Stimulated activated CD4-positive, alpha-beta T cell treated with anti-CD3 and anti-CD28 coated beads, Interleukin-12 subunit alpha, Interleukin-12 subunit beta, amount 100 ng/mL, for 4 hours (primary cell): ENCODE data around the gene OSBPL9.

Experiments used
- DNase-seq: peaks from one replicate; pipeline ENCODE4 v3.0.0-alpha.2; 2020

Gene OSBPL9

GRCh38 chr1:51610637-51611036, 6.3 kb upstream of the OSBPL9 start:
- DNase-seq, result no peak

DNA sequence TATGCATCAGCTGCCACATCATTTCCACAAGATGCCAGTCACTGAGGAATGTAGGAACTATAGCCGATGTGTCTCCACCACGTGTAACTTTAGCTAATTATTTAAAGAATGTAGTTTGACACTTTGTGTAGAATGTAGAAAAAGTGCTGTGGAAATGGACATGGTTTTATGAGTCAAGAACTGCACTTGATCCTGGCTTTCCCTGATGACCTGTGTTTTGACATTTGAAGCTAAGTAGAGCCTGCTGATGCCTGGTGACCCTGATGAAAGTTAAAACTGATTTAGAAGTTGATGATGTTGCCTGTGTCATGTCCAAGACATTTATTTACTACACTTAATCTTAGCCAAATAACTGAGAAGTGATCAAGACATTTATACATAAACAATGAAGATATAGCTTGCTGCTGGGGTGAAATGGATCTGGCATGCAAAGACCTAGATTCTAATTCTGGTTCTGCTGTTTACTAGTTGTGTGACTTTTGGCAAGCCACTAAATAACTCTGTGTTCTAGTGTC, 4.4 kb upstream of the OSBPL9 start:
- DNase-seq, result no peak

- no peak for DNase-seq
These were observed 1.1 kb upstream of the OSBPL9 start for GRCh38 chr1:51615780-51616291.

- DNase-seq, result no peak
These were observed 402 bp upstream of the OSBPL9 start for GRCh38 chr1:51616490-51616889.

DNA sequence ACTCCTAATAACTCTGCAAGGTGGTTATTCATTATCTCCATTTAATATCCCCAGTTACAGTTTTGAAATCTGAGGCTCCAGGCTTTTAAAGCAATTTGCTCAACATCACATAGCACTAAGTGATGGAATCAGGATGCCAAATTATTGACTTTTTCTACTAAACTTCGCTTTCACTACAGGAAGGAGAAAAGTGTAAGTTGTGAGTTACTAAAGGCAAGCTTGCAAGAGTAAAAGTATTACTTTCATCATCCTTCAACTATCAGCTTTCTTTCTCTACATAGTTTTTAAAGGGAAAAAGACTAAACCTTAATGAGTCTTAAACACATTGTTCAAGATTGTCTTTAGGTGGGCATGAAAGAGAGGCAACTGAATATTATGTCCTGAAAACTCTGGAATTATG, 1.8 kb downstream of the OSBPL9 start:
- no peak for DNase-seq

- DNase-seq, result no peak
These were observed 3.6 kb downstream of the OSBPL9 start for GRCh38 chr1:51620470-51620869.

DNA sequence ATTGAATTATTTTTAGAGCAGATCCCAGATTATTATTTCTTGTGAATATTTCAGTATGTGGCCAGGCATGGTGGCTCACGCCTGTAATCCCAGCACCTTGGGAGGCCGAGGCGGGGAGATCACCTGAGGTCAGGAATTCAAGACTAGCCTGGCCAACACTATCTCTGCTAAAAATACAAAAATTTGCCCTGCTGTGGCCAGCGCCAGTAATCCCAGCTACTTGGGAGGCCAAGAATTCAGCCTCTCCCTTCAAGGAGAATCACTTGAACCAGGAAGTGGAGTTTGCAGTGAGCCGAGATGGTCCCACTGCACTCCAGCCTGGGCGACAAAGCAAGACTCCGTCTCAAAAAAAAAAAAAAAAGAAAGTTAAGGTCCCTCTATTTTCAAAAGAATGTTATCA, 4.3 kb downstream of the OSBPL9 start:
- no peak for DNase-seq

GRCh38 chr1:51621841-51622454, 5.1 kb downstream of the OSBPL9 start:
- DNase-seq, result no peak

- no peak for DNase-seq
These were observed 5.6 kb downstream of the OSBPL9 start for GRCh38 chr1:51622455-51622913.

GRCh38 chr1:51623025-51623424, 6.1 kb downstream of the OSBPL9 start:
- no peak for DNase-seq

DNA sequence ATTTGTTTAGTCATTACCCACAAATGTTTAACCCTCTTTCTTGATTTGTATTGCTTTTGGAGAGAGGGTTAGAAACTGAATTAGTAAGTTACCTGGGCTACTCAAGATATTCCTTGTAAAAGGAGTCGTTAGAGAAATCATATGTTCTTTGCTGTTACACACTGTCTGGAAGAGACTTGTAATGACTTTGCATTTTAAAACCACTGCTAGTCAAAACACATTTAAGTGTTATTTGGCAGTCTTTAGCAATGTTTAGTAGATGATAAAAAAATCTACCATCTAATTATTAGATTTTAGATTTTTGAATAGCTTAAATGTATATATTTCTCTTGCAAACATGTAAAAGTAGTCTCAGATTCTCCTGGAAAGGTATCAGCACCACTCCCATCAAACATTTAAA, 6.6 kb downstream of the OSBPL9 start:
- DNase-seq, result no peak

DNA sequence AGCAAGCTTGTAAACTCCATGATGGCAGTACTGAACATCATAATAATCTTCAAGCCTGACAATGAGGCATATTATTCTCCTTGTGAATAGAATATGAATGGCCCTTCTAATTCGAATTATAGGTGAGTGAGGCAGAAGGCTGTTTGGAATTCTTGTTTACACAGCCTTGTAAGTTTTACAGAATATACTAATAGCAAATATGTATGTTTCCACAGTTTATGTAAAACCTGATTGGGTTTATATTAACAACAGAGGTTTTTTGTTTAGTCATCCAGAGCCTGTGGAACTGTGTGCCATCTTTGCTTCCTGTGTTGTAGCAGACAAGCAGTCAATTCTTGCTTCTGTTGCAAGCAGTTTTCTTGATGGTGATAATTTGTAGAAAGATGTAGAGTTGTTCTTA, 8.0 kb downstream of the OSBPL9 start:
- no peak for DNase-seq

- DNase-seq, result no peak
These were observed 10.8 kb downstream of the OSBPL9 start for GRCh38 chr1:51627672-51628071.

DNA sequence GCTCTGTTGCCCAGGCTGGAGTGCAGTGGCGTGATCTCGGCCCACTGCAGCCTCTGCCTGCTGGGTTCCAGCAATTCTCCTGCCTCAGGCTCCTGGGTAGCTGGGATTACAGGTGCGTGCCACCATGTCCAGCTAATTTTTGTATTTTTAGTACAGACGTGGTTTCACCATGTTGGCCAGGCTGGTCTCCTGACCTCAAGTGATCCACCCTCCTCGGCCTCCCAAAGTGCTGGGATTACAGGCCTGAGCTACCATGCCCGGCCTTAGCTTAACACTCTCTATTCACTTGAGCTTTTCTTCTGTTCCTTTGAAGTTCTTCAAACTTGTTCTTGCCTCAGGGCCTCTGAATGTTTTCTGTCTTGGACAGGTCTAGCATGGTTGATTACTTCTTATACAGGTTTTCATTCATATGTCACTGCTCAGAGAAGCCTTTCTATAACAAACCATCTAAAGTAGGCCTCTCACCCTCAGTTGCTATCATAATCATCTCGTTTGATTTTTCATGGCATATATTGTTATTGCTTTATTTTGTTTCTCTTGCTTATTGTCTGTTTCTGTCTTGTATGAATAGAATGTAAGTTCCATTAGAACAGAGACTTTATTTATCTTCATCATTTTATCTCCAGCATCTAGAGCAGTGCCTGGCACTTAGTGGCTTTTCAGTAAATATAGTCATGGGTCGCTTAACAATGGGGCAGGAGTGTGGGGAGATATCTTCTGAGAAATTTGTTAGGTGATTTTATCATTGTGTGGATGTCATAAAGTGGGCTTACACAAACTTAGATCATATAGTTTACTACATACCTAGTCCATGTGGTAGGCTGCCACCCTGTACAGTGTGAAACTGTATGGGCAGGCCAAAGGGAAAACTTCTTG, 12.1 kb downstream of the OSBPL9 start:
- DNase-seq, result no peak

GRCh38 chr1:51629918-51630317, 13.0 kb downstream of the OSBPL9 start:
- no peak for DNase-seq

DNA sequence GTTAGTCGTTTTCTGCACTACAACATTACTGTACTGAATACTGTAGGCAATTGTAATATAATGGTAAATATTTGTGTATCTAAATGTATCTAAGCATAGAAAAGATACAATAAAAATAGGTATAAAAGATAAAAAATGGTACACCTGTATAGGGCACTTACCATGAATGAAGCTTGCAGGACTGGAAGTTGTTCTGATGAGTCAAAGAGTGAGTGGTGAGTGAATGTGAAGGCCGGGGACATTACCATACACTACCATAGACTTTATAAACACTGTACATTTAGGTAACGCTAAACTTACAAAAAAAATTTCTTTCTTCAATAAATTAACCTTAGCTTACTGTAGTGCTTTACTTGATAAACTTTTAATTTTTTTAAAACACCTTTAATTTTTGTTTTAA, 13.5 kb downstream of the OSBPL9 start:
- no peak for DNase-seq

- no peak for DNase-seq
These were observed 14.0 kb downstream of the OSBPL9 start for GRCh38 chr1:51630922-51631321.

DNA sequence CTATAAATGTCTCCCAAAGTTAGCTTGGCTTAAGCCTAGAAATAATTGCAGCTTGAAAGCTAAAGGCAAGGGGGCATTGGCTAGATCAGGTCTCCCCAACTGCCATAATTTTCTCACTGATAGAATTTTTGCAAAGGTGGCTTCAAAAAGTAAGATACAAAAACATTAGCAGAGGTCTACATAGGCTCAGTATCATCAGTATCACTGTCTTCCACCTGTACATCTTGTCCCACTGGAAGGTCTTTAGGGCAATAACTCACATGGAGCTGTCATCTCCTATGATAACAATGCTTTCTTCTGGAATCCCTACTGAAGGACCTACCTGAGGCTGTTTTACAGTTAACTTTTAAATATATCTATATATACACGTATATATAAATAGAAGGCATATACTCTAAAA, 14.9 kb downstream of the OSBPL9 start:
- no peak for DNase-seq

- no peak for DNase-seq
These were observed 17.7 kb downstream of the OSBPL9 start for GRCh38 chr1:51634618-51635017.

DNA sequence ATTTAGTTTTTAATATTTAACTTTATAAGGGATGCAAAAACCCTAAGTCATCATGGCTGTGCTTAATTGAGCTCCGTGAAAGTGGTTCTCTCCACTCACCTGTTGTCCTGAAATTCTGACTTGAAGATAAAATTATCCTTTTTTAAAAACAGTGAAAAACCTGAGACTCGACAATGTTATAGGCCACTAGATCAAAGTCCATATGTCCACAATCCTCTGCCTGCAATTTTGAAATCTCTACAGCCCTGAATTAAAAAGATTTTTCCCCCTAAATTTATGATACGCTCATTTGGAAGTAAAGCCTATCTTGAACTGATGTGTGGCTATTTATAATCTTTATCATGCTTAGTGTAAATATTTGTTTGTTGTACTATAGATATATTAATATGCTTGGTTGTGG, 18.7 kb downstream of the OSBPL9 start:
- no peak for DNase-seq

DNA sequence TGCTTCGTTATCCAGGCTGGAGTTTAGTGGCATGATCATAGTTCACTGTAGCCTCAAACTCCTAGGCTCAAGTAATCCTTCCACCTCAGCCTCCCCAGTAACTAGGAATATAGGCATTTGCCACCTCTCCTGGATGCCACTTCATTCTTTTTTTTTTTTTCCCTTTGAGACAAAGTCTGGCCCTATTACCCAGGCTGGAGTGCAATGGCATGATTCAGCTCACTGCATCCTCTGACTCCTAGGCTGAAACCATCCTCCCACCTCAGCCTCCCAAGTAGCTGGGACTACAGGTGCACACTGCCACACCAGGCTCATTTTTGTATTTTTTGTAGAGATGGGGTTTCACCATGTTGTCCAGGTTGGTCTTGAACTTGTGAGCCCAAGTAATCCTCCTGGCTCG, 19.3 kb downstream of the OSBPL9 start:
- DNase-seq, result no peak

DNA sequence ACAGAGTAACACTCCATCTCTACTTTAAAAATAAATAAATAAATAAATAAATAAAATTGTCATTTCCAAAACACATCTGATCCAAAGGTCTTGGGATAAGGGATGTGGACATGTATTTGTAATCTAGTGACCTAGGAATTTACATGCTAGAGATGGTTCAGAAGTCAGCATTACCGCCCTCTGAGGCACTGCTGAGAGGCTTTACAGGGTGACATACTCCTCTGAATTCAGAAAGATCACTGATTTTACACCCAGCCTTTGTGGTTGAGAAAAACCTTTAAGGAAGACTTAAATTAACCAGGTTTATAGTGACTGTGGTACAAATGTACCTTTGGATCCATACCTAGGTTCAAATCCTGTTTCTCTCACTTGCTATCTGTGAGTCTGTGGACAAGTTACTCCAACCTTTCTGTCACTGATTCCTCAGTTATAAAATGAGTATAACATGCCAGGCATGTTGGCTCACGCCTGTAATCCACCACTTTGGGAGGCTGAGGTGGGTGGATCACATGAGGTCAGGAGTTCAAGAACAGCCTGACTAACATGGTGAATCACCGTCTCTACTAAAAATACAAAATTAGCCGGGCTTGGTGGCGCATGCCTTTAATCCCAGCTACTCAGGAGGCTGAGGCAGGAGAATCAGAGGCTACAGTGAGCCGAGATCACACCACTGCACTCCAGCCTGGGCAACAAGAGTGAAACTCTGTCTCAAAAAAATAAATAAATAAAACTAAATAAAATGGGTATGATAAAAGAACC, 20.1 kb downstream of the OSBPL9 start:
- no peak for DNase-seq

- no peak for DNase-seq
These were observed 21.5 kb downstream of the OSBPL9 start for GRCh38 chr1:51638350-51638749.
